ENCODE measurements around the gene MATN3. TPM values are rescaled to one million over a fixed set of nuclear protein-coding genes. Genes with fewer than 3 reads are reported as not detected.

The MATN3 gene
- total and polyA plus RNA-seq, 2 experiments from 2014 or later, result 2.3 to 6.8 TPM

GRCh38 chr2:20050646-20051531 is 38.4 kb upstream of the MATN3 start:
- H3K4me1 ChIP-seq (ENCODE audit: insufficient read depth), result peaks cover 20% of the 10 kb centered on the region
- WGBS (ENCODE audit: low lambda C conversion rate, missing lambda C conversion rate), result 2% methylated on average over 35 of the region's 47 CpGs
- peak overlapping the region; percentile 95 for H3K27ac ChIP-seq
- DNase-seq (ENCODE audit: low spot score), result peak; percentile 78
- peak overlapping the region; percentile 72 for H3K4me3 ChIP-seq
- no peak for TF ChIP-seq CTCF (IDR thresholded peaks at IDR 0.05; ENCODE audit: poor library complexity)
- no peak for TF ChIP-seq EZH2 (IDR thresholded peaks at IDR 0.05; ENCODE audit: borderline replicate concordance)
- TF ChIP-seq EZH2phosphoT487 (IDR thresholded peaks at IDR 0.05; ENCODE audit: low read depth, severe bottlenecking, unreplicated experiment), result no peak
- no peaks in the 10 kb centered on the region for H3K27me3 ChIP-seq
- peaks cover 42% of the 10 kb centered on the region for H4K20me1 ChIP-seq (ENCODE audit: insufficient read depth, poor library complexity, severe bottlenecking)
- no peak overlapping the region for H2AFZ ChIP-seq
- H3K9me3 ChIP-seq (ENCODE audit: low read depth), result no peaks in the 10 kb centered on the region
- no peaks in the 10 kb centered on the region for H3K9me2 ChIP-seq (replicated peaks; ENCODE audit: insufficient read depth)
- peak overlapping the region; percentile 81 for H3K4me2 ChIP-seq
- peaks cover 49% of the 10 kb centered on the region for H3K79me2 ChIP-seq
- no peaks in the 10 kb centered on the region for H3K36me3 ChIP-seq (replicated peaks; ENCODE audit: insufficient read depth, low read depth)

- H3K27ac ChIP-seq, result peak overlapping the region; percentile 95
- peak; percentile 64 for DNase-seq (ENCODE audit: low spot score)
- no peak overlapping the region for H2AFZ ChIP-seq
- H3K36me3 ChIP-seq (replicated peaks; ENCODE audit: insufficient read depth, low read depth), result no peaks in the 10 kb centered on the region
- H3K9me3 ChIP-seq (ENCODE audit: low read depth), result no peaks in the 10 kb centered on the region
- TF ChIP-seq EZH2phosphoT487 (IDR thresholded peaks at IDR 0.05; ENCODE audit: low read depth, severe bottlenecking, unreplicated experiment) (no peak), CTCF (IDR thresholded peaks at IDR 0.05; ENCODE audit: poor library complexity) (no peak)
- H3K4me2 ChIP-seq, result peak overlapping the region; percentile 81
- H3K4me1 ChIP-seq (ENCODE audit: insufficient read depth), result peaks cover 27% of the 10 kb centered on the region
- no peaks in the 10 kb centered on the region for H3K9me2 ChIP-seq (replicated peaks; ENCODE audit: insufficient read depth)
- peaks cover 49% of the 10 kb centered on the region for H4K20me1 ChIP-seq (ENCODE audit: insufficient read depth, poor library complexity, severe bottlenecking)
- peak overlapping the region; percentile 72 for H3K4me3 ChIP-seq
- WGBS (ENCODE audit: low lambda C conversion rate, missing lambda C conversion rate), result 2% methylated on average over 10 of the region's 10 CpGs
- H3K27me3 ChIP-seq, result no peaks in the 10 kb centered on the region
- H3K79me2 ChIP-seq, result peaks cover 56% of the 10 kb centered on the region
These were observed 37.7 kb upstream of the MATN3 start for GRCh38 chr2:20050104-20050645.

- Histone ChIP-seq H3K36me3 (replicated peaks; ENCODE audit: insufficient read depth, low read depth) (no peaks in the 10 kb centered on the region), H4K20me1 (ENCODE audit: insufficient read depth, poor library complexity, severe bottlenecking) (peaks cover 55% of the 10 kb centered on the region), H3K4me2 (peak overlapping the region; percentile 81), H3K79me2 (peaks cover 62% of the 10 kb centered on the region), H3K9me3 (ENCODE audit: low read depth) (no peaks in the 10 kb centered on the region), H3K27me3 (no peaks in the 10 kb centered on the region), H3K9me2 (replicated peaks; ENCODE audit: insufficient read depth) (no peaks in the 10 kb centered on the region), H3K27ac (peak overlapping the region; percentile 95), H2AFZ (no peak overlapping the region), H3K4me3 (peak overlapping the region; percentile 72), H3K4me1 (ENCODE audit: insufficient read depth) (peaks cover 27% of the 10 kb centered on the region)
- WGBS (ENCODE audit: low lambda C conversion rate, missing lambda C conversion rate), result 5% methylated on average over 4 of the region's 4 CpGs
- no peak for DNase-seq (ENCODE audit: low spot score)
- TF ChIP-seq EZH2phosphoT487 (IDR thresholded peaks at IDR 0.05; ENCODE audit: low read depth, severe bottlenecking, unreplicated experiment) (no peak), EZH2 (IDR thresholded peaks at IDR 0.05; ENCODE audit: borderline replicate concordance) (no peak), CTCF (IDR thresholded peaks at IDR 0.05; ENCODE audit: poor library complexity) (no peak)
These were observed 37.2 kb upstream of the MATN3 start for GRCh38 chr2:20049637-20050036.

Data from hepatocyte (in vitro differentiated cells).